Hepatocyte (in vitro differentiated cells): ENCODE measurements around the gene CRISP1.

Experiments used
- CTCF ChIP-seq: fragments of 200-600 bp; sonication (generic); IDR thresholded peaks from 2 replicates; pipeline ENCODE4 v1.5.1; 2016; ENCODE audit warnings: antibody characterized with exemption, mild to moderate bottlenecking; ENCODE audit not compliant: poor library complexity
- EZH2 ChIP-seq: fragments of 200-600 bp; sonication (generic); IDR thresholded peaks from 2 replicates; pipeline ENCODE4 v1.6.1; 2016; ENCODE audit warnings: antibody characterized with exemption, mild to moderate bottlenecking, borderline replicate concordance

DNA sequence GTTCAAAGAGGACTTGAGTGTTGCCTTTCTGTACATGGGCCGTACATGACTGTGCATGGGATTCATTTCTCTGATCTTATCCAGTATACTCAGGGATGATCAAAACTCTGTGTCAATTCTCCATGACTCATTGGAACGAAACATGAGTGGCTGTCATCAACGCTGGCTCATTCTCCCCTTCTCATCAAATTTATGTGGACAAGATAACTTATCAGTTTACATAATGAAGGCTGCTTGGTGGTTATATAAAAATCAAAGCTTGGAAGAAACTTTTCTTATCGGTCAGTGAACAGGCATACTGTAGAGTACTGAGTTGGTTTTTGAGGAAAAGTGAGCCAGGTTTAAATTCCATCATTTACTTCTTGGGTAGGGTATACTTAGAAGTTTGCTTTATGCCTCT is 24.9 kb downstream of the CRISP1 start:
- TF ChIP-seq CTCF, result no peak
- TF ChIP-seq EZH2, result no peak
